H54 (cell line): ENCODE results near the gene ATP1A2.

ENCODE experiments used
- DNase-seq: peaks from one replicate; pipeline ENCODE4 v3.0.0; 2011; ENCODE audit warnings: low spot score, mixed read lengths; ENCODE audit not compliant: insufficient read length
- FAIRE-seq: peaks from 3 replicates; lab custom pipeline; 2011; peaks lifted over from hg19 to GRCh38; lab: Jason Lieb, UNC
- POLR2A ChIP-seq: IDR thresholded peaks from 2 replicates; pipeline ENCODE4 v1.6.1; 2011; ENCODE audit warnings: low read depth, mild to moderate bottlenecking, low read length

Gene ATP1A2

DNA sequence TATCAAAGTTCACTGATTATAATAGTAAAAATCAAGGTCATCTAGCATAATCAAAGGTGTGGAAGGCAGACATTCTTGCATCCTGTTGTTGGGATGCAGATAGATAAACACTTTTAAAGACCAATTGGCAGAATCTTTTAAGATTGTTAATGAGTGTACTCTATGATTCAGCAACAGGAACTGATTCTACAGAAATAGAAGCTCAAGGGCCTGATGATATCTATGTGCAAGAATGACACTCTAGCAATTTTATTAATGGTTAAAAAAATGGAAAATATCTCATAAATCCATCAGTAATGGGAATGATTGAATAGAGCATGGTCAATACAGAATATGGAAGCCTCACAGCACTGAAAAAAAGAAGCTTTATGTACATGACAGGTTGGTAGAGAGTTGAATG lies 33.7 kb downstream of the ATP1A2 start:
- no peak for DNase-seq
- no peak for TF ChIP-seq POLR2A
- FAIRE-seq = no peak

- DNase-seq (no peak), FAIRE-seq (no peak)
Observed at GRCh38 chr1:160149716-160150115, 34.2 kb downstream of the ATP1A2 start.

GRCh38 chr1:160151303-160151702 lies 35.7 kb downstream of the ATP1A2 start, which contains the start of gene ATP1A4:
TSS of gene ATP1A4 (plus strand) at chr1:160151603. CDS start at chr1:160152041, 438 bp downstream.
- DNase-seq (no peak), FAIRE-seq (no peak)
- no peak for TF ChIP-seq POLR2A

More at GRCh38 chr1:160149716-160150115, 34.2 kb downstream of the ATP1A2 start:
- TF ChIP-seq POLR2A = no peak

GRCh38 chr1:160154790-160155189 lies 39.2 kb downstream of the ATP1A2 start:
- TF ChIP-seq POLR2A = no peak
- FAIRE-seq (no peak), DNase-seq (no peak)

- no peak for FAIRE-seq
Observed at GRCh38 chr1:160156361-160156760, 40.8 kb downstream of the ATP1A2 start.

GRCh38 chr1:160157174-160157573 lies 41.6 kb downstream of the ATP1A2 start:
- FAIRE-seq (no peak), DNase-seq (no peak)
- no peak for TF ChIP-seq POLR2A

More at GRCh38 chr1:160156361-160156760, 40.8 kb downstream of the ATP1A2 start:
- TF ChIP-seq POLR2A = no peak
- no peak for DNase-seq

DNA sequence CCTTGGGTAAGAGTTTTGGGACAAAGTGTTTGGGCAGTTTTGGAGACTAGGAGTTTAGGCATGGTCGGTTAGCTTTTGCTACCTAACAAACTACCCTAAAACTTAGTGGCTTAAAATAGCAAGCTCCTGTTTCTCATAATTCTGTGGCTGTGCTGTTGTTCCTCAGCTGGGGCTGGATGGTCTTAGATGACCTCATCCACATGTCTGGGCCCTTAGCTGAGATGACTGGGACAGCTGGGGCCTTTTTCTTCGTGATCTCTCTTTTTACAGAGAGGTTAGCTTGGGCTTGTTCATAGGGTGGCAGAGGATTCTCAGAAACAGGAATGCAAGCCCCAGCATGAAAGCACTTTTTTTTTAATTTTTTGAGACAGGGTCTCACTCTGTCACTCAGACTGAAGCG lies 42.5 kb downstream of the ATP1A2 start:
- TF ChIP-seq POLR2A = no peak
- FAIRE-seq (no peak), DNase-seq (no peak)

- FAIRE-seq = no peak
Observed at GRCh38 chr1:160158534-160158933, 43.0 kb downstream of the ATP1A2 start.

GRCh38 chr1:160159846-160160245 lies 44.3 kb downstream of the ATP1A2 start:
- no peak for DNase-seq
- FAIRE-seq = no peak
- no peak for TF ChIP-seq POLR2A

More at GRCh38 chr1:160158534-160158933, 43.0 kb downstream of the ATP1A2 start:
- no peak for DNase-seq
- TF ChIP-seq POLR2A = no peak

GRCh38 chr1:160161965-160162705 lies 46.6 kb downstream of the ATP1A2 start:
- TF ChIP-seq POLR2A = no peak
- DNase-seq (peak; percentile 29), FAIRE-seq (no peak)

DNA sequence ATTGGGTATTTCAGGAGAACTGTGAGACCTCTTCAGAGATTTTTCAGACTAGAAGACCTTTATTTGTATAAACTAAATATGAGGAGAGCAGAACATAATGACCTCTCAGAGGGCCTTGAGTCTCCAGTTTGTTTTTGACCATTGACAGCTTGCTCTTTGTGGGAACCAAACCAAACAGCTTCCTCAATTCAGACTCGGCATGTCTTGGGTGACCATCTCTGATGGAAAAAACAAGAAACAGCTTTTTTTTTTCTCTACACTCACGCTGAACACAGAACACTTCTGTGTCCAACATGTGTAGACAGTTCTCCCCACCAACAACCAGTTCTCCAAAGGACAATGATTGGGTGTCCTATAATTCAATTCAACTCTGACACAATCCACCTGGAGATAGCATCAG lies 47.4 kb downstream of the ATP1A2 start:
- TF ChIP-seq POLR2A = no peak
- no peak for DNase-seq

DNA sequence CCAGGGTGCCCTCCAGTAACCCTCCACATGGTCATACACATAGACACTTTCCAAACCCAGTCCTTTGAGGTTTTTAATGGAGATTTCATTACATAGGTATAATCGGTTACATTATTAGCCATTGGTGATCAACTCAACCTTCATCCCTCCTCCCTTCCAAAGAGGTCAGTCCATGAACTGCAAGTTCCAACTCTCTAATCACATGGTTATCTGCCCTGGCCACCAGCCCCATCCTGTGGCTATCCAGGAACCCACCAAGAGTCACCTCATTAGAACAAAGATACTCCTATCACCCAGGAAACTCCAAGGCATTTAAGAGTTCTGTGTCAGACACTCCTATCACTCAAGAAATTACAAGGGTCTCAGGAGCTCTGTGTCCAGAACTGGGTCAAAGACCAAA lies 48.1 kb downstream of the ATP1A2 start:
- TF ChIP-seq POLR2A = no peak
- DNase-seq (no peak), FAIRE-seq (no peak)

More for the DNA sequence above, 47.4 kb downstream of the ATP1A2 start:
- no peak for FAIRE-seq

DNA sequence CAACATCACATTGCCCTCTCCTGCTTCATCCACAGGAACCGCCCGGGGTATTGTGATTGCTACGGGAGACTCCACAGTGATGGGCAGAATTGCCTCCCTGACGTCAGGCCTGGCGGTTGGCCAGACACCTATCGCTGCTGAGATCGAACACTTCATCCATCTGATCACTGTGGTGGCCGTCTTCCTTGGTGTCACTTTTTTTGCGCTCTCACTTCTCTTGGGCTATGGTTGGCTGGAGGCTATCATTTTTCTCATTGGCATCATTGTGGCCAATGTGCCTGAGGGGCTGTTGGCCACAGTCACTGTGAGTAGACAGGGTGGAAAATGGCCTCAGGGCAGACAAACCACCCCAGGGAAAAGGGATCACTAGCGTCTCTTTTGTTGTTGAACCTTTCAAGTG lies 48.6 kb downstream of the ATP1A2 start:
- DNase-seq (no peak), FAIRE-seq (no peak)
- TF ChIP-seq POLR2A = no peak

- DNase-seq (no peak), FAIRE-seq (no peak)
- no peak for TF ChIP-seq POLR2A
Observed at GRCh38 chr1:160166166-160166868, 50.8 kb downstream of the ATP1A2 start.

GRCh38 chr1:160167056-160167455 lies 51.5 kb downstream of the ATP1A2 start:
- no peak for DNase-seq
- TF ChIP-seq POLR2A = no peak
- FAIRE-seq = no peak
